Measurements from ENCODE around the gene GLT1D1. TPM values are rescaled to one million over a fixed set of nuclear protein-coding genes. Genes with fewer than 3 reads are reported as not detected.

The GLT1D1 gene
- total and polyA plus RNA-seq, 7 donors: 0.23 to 0.95 (median 0.49) TPM

GRCh38 chr12:128956755-128957154 is 103.5 kb downstream of the GLT1D1 start:
- intact Hi-C loops (cut with DNase I): no loop called here
- 66 to 83% methylated on average over 7 of the region's 7 CpGs for WGBS, 2 donors
- no peak for DNase-seq
- H3K27ac ChIP-seq: no peak overlapping the region
- TF ChIP-seq POLR2A (IDR thresholded peaks at IDR 0.05): no peak
- no peak for TF ChIP-seq POLR2AphosphoS5 (IDR thresholded peaks at IDR 0.05)
- no peak for TF ChIP-seq CTCF (IDR thresholded peaks at IDR 0.05)
- TF ChIP-seq EP300 (IDR thresholded peaks at IDR 0.05): no peak
- H3K9me3 ChIP-seq: no peaks in the 10 kb centered on the region
- H3K27me3 ChIP-seq: peaks cover 0 to 11% (median 0%) of the 10 kb centered on the region in 3 donors
- no peaks in the 10 kb centered on the region for H3K4me1 ChIP-seq
- H3K36me3 ChIP-seq: no peaks in the 10 kb centered on the region
- H3K4me3 ChIP-seq: no peak overlapping the region

GRCh38 chr12:128959901-128960300 is 106.6 kb downstream of the GLT1D1 start:
- intact Hi-C loops (cut with DNase I): no loop called here
- Histone ChIP-seq H3K4me3 (no peak overlapping the region), H3K4me1 (no peaks in the 10 kb centered on the region), H3K9me3 (peaks cover 0 to 4% (median 0%) of the 10 kb centered on the region in 4 donors), H3K36me3 (no peaks in the 10 kb centered on the region), H3K27me3 (peaks cover 0 to 11% (median 0%) of the 10 kb centered on the region in 3 donors), H3K27ac (no peak overlapping the region)
- TF ChIP-seq POLR2A (IDR thresholded peaks at IDR 0.05) (no peak), POLR2AphosphoS5 (IDR thresholded peaks at IDR 0.05) (no peak), EP300 (IDR thresholded peaks at IDR 0.05) (no peak), CTCF (IDR thresholded peaks at IDR 0.05) (no peak)
- DNase-seq: no peak
- WGBS, 2 donors: 70 to 80% methylated on average over 16 of the region's 16 CpGs

GRCh38 chr12:128961308-128961902 is 108.1 kb downstream of the GLT1D1 start:
- Histone ChIP-seq H3K9me3 (peaks cover 0 to 6% (median 0%) of the 10 kb centered on the region in 4 donors), H3K4me1 (no peaks in the 10 kb centered on the region), H3K27me3 (peaks cover 0 to 11% (median 0%) of the 10 kb centered on the region in 3 donors), H3K4me3 (no peak overlapping the region), H3K36me3 (no peaks in the 10 kb centered on the region), H3K27ac (no peak overlapping the region)
- DNase-seq: no peak
- intact Hi-C loops (cut with DNase I): no loop called here
- TF ChIP-seq EP300 (IDR thresholded peaks at IDR 0.05) (no peak), POLR2AphosphoS5 (IDR thresholded peaks at IDR 0.05) (no peak), CTCF (IDR thresholded peaks at IDR 0.05) (no peak), POLR2A (IDR thresholded peaks at IDR 0.05) (no peak)
- WGBS, 2 donors: 69 to 76% methylated on average over 8 of the region's 8 CpGs

- intact Hi-C loops (cut with DNase I): no loop called here
- TF ChIP-seq EP300 (IDR thresholded peaks at IDR 0.05) (no peak), POLR2AphosphoS5 (IDR thresholded peaks at IDR 0.05) (no peak), POLR2A (IDR thresholded peaks at IDR 0.05) (no peak), CTCF (IDR thresholded peaks at IDR 0.05) (no peak)
- no peak overlapping the region for H3K27ac ChIP-seq
- WGBS, 2 donors: 79 to 81% methylated on average over 11 of the region's 11 CpGs
- no peaks in the 10 kb centered on the region for H3K4me1 ChIP-seq
- DNase-seq: no peak
- H3K9me3 ChIP-seq: peaks cover 0 to 6% (median 0%) of the 10 kb centered on the region in 4 donors
- no peaks in the 10 kb centered on the region for H3K36me3 ChIP-seq
- no peak overlapping the region for H3K4me3 ChIP-seq
- H3K27me3 ChIP-seq: peaks cover 0 to 11% (median 0%) of the 10 kb centered on the region in 3 donors
Observed at GRCh38 chr12:128961957-128962356, 108.7 kb downstream of the GLT1D1 start.
